ENCODE results near the gene FAT2.

DNA sequence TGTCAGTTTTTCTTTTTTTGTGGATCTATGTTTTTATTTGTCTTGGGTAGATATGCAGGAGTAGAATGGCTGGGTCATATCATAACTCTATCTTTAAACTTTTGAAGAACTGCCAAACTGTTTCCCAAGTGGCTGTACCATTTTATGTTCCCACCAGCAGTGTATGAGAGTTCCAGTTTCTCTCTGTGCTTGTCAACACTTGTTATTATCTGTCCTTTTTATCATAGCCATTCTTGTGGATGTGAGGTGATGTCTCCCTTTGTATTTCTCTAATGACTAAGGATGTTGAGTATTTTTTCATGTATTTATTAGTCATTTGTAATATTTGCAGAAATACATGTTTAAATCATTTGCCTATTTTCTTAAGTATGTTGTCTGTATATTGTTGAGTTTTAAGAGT is 17.4 kb upstream of the FAT2 start:
- TF ChIP-seq, protein P1, sequence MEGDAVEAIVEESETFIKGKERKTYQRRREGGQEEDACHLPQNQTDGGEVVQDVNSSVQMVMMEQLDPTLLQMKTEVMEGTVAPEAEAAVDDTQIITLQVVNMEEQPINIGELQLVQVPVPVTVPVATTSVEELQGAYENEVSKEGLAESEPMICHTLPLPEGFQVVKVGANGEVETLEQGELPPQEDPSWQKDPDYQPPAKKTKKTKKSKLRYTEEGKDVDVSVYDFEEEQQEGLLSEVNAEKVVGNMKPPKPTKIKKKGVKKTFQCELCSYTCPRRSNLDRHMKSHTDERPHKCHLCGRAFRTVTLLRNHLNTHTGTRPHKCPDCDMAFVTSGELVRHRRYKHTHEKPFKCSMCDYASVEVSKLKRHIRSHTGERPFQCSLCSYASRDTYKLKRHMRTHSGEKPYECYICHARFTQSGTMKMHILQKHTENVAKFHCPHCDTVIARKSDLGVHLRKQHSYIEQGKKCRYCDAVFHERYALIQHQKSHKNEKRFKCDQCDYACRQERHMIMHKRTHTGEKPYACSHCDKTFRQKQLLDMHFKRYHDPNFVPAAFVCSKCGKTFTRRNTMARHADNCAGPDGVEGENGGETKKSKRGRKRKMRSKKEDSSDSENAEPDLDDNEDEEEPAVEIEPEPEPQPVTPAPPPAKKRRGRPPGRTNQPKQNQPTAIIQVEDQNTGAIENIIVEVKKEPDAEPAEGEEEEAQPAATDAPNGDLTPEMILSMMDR (IDR thresholded peaks at IDR 0.05; ENCODE audit: low read depth, low read length) = no peak
- TF ChIP-seq, protein P2, sequence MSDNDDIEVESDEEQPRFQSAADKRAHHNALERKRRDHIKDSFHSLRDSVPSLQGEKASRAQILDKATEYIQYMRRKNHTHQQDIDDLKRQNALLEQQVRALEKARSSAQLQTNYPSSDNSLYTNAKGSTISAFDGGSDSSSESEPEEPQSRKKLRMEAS (IDR thresholded peaks at IDR 0.05; ENCODE audit: low read depth, low read length) = no peak
- TF ChIP-seq POLR2A (IDR thresholded peaks at IDR 0.05; ENCODE audit: extremely low read depth, insufficient read length) = no peak
